ENCODE measurements around the gene MPO.

MPO gene

DNA sequence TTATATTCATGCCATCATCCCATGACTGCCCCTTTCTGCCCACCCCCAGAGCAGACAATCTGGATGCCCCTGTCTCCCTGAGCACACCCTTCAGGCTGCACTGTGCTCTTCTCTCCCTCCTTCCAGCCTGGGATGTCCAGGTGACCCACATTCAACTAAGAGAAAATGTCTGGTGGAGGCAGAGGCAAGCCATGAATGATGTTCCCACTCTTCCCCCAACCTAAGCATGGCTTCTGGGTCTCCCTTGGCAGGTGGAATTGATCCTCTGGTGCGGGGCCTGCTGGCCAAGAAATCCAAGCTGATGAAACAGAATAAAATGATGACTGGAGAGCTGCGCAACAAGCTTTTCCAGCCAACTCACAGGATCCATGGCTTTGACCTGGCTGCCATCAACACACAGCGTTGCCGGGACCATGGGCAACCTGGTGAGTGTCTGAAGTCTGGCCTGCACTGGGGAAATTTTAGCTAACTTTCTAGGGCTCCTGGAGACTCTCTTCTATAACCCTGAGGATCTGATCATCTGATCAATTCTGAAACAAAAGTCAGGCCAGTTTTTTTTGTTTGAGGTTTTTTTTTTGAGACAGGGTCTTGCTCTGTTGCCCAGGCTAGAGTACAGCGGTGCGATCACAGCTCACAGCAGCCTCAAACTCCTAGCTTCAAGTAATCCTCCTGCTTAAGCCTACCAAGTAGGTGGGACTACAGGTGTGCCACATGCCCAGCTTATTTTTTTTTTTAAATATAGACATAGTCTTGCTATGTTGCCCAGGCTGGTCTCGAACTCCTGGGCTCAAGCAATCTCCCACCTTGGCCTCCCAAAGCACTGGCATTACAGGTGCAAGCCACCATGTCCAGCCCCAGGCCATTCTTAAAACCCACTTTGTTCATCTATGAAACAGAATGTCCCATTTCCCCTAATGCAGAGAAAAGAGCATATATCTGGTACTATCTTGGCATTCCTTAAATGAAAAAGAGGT lies 14.5 kb downstream of the MPO start:
- DNase-seq (ENCODE audit: low read depth in 2 of 2), result no peak

- DNase-seq (ENCODE audit: low read depth in 2 of 2), result no peak
Measured at GRCh38 chr17:58265271-58265670, 15.5 kb downstream of the MPO start.

- no peak for DNase-seq (ENCODE audit: low read depth in 2 of 2)
Measured at GRCh38 chr17:58264407-58265103, 16.2 kb downstream of the MPO start.

GRCh38 chr17:58263773-58264172 lies 17.0 kb downstream of the MPO start:
- no peak for DNase-seq (ENCODE audit: low read depth in 2 of 2)

- no peak for DNase-seq (ENCODE audit: low read depth in 2 of 2)
Measured at GRCh38 chr17:58262149-58262548, 18.6 kb downstream of the MPO start.

DNA sequence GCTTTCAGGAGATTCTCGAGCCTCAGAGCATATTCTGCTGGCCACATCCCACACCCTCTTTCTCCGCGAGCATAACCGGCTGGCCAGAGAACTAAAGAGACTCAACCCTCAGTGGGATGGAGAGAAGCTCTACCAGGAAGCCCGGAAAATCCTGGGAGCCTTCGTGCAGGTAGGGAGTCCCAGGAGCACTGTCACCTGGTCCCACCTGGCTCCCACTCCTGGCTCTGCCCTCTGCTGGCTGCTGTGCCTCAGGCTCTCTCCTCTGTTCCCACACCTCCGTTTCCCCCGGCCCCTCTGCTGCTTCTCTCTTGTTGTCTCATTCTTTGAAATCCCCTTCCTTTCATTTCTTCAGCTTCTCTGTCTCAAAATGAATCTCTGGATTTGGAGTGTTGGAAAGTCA lies 25.9 kb downstream of the MPO start:
- DNase-seq (ENCODE audit: low read depth in 2 of 2), result no peak

- no peak for DNase-seq (ENCODE audit: low read depth in 2 of 2)
Measured at GRCh38 chr17:58253082-58253481, 27.7 kb downstream of the MPO start.

- DNase-seq (ENCODE audit: low read depth in 2 of 2), result no peak
Measured at GRCh38 chr17:58252141-58252540, 28.6 kb downstream of the MPO start.

DNA sequence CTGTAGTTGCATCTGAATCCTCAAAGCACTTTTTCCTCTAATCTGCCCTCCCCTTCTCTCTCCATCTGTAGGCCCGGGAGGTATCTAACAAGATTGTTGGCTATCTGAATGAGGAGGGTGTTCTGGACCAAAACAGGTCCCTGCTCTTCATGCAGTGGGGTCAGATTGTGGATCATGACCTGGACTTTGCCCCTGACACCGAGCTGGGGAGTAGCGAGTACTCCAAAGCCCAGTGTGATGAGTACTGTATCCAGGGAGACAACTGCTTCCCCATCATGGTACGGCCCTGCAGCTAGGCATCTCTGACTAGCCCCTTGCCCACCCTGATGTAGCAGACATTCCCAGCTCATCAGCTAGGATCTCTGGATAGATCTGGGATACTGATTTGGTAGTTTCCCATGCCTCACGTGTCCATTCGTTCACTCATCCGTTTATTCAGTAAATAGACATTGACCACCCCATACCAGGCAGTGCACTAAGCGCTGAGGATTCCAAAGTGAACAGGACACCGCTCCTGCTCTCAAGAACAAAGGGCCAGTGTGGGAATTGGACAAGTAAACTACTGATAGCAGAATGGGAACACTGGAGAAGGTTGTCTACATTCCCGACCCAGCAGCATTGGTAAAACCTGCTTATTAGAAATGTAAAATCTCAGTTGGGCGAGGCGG lies 30.3 kb downstream of the MPO start:
- no peak for DNase-seq (ENCODE audit: low read depth in 2 of 2)

- peak; percentile 68 to 73 for DNase-seq (ENCODE audit: low read depth in 2 of 2)
Measured at GRCh38 chr17:58249270-58250133, 31.2 kb downstream of the MPO start.

GRCh38 chr17:58248955-58249269 lies 31.8 kb downstream of the MPO start:
- no peak for DNase-seq (ENCODE audit: low read depth in 2 of 2)

DNA sequence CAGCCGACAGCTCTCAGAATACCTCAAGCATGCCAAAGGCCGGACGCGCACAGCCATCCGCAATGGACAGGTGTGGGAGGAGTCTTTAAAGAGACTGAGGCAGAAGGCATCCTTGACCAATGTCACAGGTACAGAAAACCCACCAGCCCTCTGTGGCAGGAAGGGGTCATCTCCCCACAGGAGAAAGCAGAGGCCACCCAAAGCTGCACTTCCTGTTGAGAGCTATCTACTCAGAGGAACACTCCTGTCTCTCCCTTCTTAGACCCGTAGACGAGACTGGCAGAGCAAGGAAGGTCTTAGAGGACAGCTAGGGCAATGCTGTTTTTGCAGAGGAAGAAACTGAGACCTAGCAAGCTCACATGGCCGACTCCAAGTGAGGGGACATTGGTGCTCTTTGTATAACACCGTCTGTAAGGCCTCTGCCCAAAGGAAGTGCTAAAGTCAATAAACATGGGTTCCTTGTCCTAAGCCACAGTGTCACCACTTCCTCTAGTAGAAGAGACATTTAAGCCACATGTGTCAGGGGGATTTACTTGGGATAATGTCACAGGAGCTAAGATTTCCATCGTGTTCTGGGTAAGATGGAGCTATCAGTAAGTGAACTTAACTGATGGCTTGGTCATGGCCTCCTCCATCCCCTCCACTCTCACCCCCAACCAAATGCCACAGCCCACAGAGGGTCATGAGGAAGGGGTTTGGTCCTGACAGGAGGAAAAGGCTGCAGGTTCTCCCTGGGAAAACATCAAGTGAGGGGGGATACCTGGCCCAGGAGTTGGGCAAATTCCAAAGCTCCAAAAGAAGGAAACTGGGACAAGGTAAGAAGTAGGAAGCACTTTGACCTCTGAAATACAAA lies 33.0 kb downstream of the MPO start:
- no peak for DNase-seq (ENCODE audit: low read depth in 2 of 2)

DNA sequence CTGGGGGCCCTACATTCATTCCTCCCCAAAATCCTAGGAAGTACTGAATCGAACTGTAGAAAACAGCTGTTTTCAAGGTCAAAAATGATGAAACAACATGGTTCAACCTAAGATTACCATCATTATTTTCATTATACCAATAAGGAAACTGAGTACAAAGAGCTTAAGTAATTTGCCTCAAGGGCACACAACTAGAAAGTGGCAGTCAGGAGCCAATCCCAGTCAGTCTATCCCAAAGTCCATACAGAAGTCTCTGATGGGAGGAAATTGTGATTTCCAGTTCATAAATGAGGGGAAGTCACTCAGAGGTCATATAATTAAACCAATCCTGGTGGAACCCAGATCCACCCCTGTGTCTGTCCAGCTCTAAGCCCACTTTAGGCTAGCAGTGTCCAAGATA lies 34.0 kb downstream of the MPO start:
- no peak for DNase-seq (ENCODE audit: low read depth in 2 of 2)

DNA sequence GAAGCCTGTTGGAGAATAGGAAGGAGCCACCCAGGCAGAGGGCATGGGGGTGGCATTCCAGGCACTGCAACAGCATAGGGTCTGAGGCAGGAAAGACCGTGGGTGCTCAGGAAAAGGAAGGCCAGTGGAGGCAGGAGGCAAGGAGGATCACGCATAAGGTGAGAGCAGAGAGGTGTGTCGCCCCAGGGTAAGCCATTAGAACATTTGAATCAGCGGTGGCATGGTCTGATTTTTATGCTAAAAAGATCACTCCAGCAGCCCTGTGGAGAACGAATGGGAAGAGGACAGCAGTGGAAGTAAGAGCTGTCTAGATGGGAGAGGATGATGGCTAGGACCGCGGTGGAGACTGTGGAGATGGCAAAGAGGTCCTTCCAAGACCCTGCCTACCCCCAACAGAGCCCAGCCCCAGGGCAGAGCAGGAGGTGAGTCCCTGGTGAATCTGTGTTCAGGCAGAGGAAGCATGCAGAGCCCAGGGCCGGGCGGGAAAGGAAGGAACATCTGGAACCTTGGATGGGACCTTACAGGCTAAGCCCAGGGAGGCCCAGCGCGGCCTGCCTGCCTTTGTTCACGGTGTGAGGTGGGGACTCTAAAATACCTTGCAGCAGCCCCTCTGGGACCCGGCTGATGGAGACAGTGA lies 34.5 kb downstream of the MPO start:
- no peak for DNase-seq (ENCODE audit: low read depth in 2 of 2)

GRCh38 chr17:58245428-58246103 lies 35.2 kb downstream of the MPO start:
- no peak for DNase-seq (ENCODE audit: low read depth in 2 of 2)

DNA sequence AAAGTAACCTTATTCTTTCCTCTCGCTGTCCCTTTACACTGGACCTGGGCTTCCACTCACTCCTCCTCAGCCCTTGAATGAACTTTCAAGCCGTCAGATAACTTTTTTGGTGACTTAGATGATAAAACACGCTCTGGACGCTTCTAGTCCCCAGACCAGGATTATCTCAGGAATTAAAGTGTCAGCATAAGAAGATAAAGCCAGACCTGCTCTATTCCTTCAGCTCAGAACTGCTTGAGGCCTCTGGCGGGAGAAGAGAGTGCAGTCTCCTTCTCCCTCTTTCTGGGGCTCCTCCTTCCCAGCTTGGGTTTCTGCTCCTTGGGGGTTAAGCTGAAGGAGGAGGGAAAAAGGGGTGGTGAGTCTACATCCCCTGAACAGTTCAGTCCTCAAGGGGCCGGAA lies 35.8 kb downstream of the MPO start:
- no peak for DNase-seq (ENCODE audit: low read depth in 2 of 2)

- DNase-seq (ENCODE audit: low read depth in 2 of 2), result peak; percentile 19 to 35
Measured at GRCh38 chr17:58242171-58242784, 38.5 kb downstream of the MPO start.

DNA sequence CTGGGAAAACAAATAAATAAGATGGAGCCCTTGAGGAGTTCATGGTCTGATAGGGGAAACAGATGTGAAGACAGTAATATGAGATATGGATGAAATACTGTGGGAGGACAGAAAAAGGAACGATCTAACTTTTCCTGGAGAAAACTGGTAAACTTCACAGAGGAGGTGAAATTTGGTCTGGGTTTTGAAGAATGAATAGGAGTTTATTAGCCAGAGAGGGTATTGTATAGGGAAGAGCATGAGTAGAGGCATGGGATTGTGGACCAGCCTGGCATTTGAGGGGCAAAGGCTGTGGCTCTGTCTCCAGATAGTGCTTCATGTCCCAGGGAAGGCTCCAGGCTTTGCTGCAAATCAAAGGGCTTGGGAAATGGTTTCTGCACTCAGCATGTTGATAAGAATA lies 40.7 kb downstream of the MPO start:
- DNase-seq (ENCODE audit: low read depth in 2 of 2), result no peak

DNA sequence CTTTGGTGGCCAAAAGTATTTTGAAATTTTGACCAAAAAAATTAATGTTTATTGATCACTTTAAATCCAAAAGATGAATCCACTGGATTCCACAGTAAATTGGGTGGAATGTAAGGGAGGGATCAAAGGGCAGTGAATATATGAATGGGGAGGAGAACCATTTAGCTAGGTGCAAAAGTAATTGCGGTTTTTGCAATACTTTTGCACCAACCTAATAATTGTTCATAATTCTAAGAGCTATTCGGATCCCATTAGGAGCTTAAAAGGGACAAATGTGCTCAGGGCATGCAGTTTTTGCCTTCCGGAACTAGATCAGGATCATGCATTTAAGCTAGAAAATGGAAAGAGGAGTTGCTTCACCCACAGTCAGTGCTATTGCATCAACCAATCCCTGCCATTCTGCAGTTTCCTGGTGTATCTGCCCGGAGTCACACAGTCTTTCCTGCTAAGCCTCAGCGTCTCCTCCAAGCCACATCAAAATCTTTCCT lies 42.5 kb downstream of the MPO start, which contains the start of gene LPO:
Gene LPO (plus strand): TSS at position 438 of the 488 bp plus-strand sequence. CDS start 4,396 bp downstream, outside the sequence.
- DNase-seq (ENCODE audit: low read depth in 2 of 2), result no peak

Measured in stimulated activated CD4-positive, alpha-beta T cell treated with anti-CD3 and anti-CD28 coated beads, Interleukin-4, amount 100 ng/mL, for 48 hours (primary cell).